Thymus (tissue), 11 donors: ENCODE measurements around the gene AFF3. TPM values are rescaled to one million over a fixed set of nuclear protein-coding genes. Genes with fewer than 3 reads are reported as not detected.
A peak's percentile ranks its signal among the peaks of the same experiment; 100 is the strongest.

ENCODE experiments used
- DNase-seq, 9 donors: peaks; one replicate each; pipeline ENCODE4 v3.0.0-alpha.2; 2013; ENCODE audit warnings: low spot score in 9 of 9, low read depth in 6 of 9, missing footprints in 1 of 9
- H3K27ac ChIP-seq, 2 donors: one replicate each; pipeline ENCODE4 v1.5.1; 2013; ENCODE audit warnings: control low read depth in 1 of 2, low read depth in 1 of 2, low read length in 1 of 2, mild to moderate bottlenecking in 1 of 2, moderate library complexity in 1 of 2
- H3K27me3 ChIP-seq, 2 donors: one replicate each; pipeline ENCODE4 v1.5.1; 2013; ENCODE audit warnings: low read length in 1 of 2; ENCODE audit not compliant: control insufficient read depth in 2 of 2, insufficient read depth in 1 of 2
- H3K36me3 ChIP-seq, 2 donors: one replicate each; pipeline ENCODE4 v1.5.1; 2013; ENCODE audit warnings: low read length in 1 of 2, mild to moderate bottlenecking in 1 of 2, moderate library complexity in 1 of 2; ENCODE audit not compliant: control insufficient read depth in 2 of 2, insufficient read depth in 2 of 2
- H3K4me1 ChIP-seq, 2 donors: one replicate each; pipeline ENCODE4 v1.5.1; 2013; ENCODE audit warnings: low read length in 2 of 2; ENCODE audit not compliant: control insufficient read depth in 2 of 2, insufficient read depth in 2 of 2
- H3K4me3 ChIP-seq, 2 donors: one replicate each; pipeline ENCODE4 v1.5.1; 2013; ENCODE audit warnings: low read length in 2 of 2, control low read depth in 1 of 2, mild to moderate bottlenecking in 1 of 2
- H3K9me3 ChIP-seq, 2 donors: one replicate each; pipeline ENCODE4 v1.5.1; 2013; ENCODE audit warnings: low read length in 1 of 2, mild to moderate bottlenecking in 1 of 2; ENCODE audit not compliant: control insufficient read depth in 2 of 2, insufficient read depth in 1 of 2
- WGBS: extraction: QIAGEN DNeasy Blood & Tissue Kit; methylation state at CpG from one replicate; pipeline ENCODE4 v1.1.7; 2013; 5-methylcytosine and 5-hydroxymethylcytosine counted together
- polyA plus RNA-seq: library from polyadenylated mRNA; stranded (reverse); fragments of 200-250 nt; gene quantifications from one replicate; pipeline ENCODE4 v1.2.3, GENCODE V29; 2013
- total RNA-seq: library from RNA; stranded (reverse); fragments of 120-200 nt; gene quantifications from one replicate; pipeline ENCODE4 v1.2.4, GENCODE V29; 2013
- donor health status: healthy.

The AFF3 gene
- total and polyA plus RNA-seq, 2 donors, result 5.3 to 9.7 TPM

- peak in 2 of 9 donors; percentile 8 to 43 for DNase-seq
- WGBS, result 62% methylated on average over 11 of the region's 11 CpGs
- Histone ChIP-seq H3K36me3 (no peaks in the 10 kb centered on the region), H3K27ac (no peak overlapping the region), H3K9me3 (no peaks in the 10 kb centered on the region), H3K4me1 (peaks cover 0 to 22% of the 10 kb centered on the region in 2 donors), H3K4me3 (no peak overlapping the region), H3K27me3 (no peaks in the 10 kb centered on the region)
Observed at GRCh38 chr2:99867770-99868169, 274.6 kb downstream of the AFF3 start.

- H3K9me3 ChIP-seq, result no peaks in the 10 kb centered on the region
- no peak for DNase-seq
- H3K4me1 ChIP-seq, result peaks cover 3 to 30% of the 10 kb centered on the region in 2 donors
- H3K27ac ChIP-seq, result no peak overlapping the region
- H3K27me3 ChIP-seq, result no peaks in the 10 kb centered on the region
- H3K4me3 ChIP-seq, result no peak overlapping the region
- WGBS, result 87% methylated on average over 9 of the region's 9 CpGs
- no peaks in the 10 kb centered on the region for H3K36me3 ChIP-seq
Observed at GRCh38 chr2:99865818-99866676, 276.3 kb downstream of the AFF3 start.

GRCh38 chr2:99864561-99865553 is 277.5 kb downstream of the AFF3 start:
- no peak for DNase-seq

GRCh38 chr2:99863903-99864270 is 278.5 kb downstream of the AFF3 start:
- H3K36me3 ChIP-seq, result no peaks in the 10 kb centered on the region
- H3K4me3 ChIP-seq, result no peak overlapping the region
- no peaks in the 10 kb centered on the region for H3K9me3 ChIP-seq
- 78% methylated on average over 2 of the region's 2 CpGs for WGBS
- H3K27ac ChIP-seq, result no peak overlapping the region
- no peaks in the 10 kb centered on the region for H3K27me3 ChIP-seq
- peaks cover 3 to 22% of the 10 kb centered on the region in 2 donors for H3K4me1 ChIP-seq
- DNase-seq, result no peak

More at GRCh38 chr2:99864561-99865553, 277.5 kb downstream of the AFF3 start:
- H3K4me1 ChIP-seq, result peaks cover 3 to 28% of the 10 kb centered on the region in 2 donors
- no peak overlapping the region for H3K4me3 ChIP-seq
- H3K27ac ChIP-seq, result no peak overlapping the region
- no peaks in the 10 kb centered on the region for H3K36me3 ChIP-seq
- 91% methylated on average over 10 of the region's 10 CpGs for WGBS
- no peaks in the 10 kb centered on the region for H3K9me3 ChIP-seq
- H3K27me3 ChIP-seq, result no peaks in the 10 kb centered on the region

- Histone ChIP-seq H3K4me3 (no peak overlapping the region), H3K9me3 (no peaks in the 10 kb centered on the region), H3K4me1 (peaks cover 3 to 17% of the 10 kb centered on the region in 2 donors), H3K36me3 (no peaks in the 10 kb centered on the region), H3K27me3 (no peaks in the 10 kb centered on the region), H3K27ac (no peak overlapping the region)
- DNase-seq, result no peak
- WGBS, result 98% methylated on average over 4 of the region's 4 CpGs
Observed at GRCh38 chr2:99863236-99863902, 279.0 kb downstream of the AFF3 start.

GRCh38 chr2:99862566-99862965 is 279.8 kb downstream of the AFF3 start:
- Histone ChIP-seq H3K27me3 (no peaks in the 10 kb centered on the region), H3K9me3 (no peaks in the 10 kb centered on the region), H3K4me1 (peaks cover 3 to 12% of the 10 kb centered on the region in 2 donors), H3K4me3 (no peak overlapping the region), H3K27ac (no peak overlapping the region), H3K36me3 (no peaks in the 10 kb centered on the region)
- DNase-seq, result no peak
- 20% methylated on average over 3 of the region's 3 CpGs for WGBS

- no peaks in the 10 kb centered on the region for H3K36me3 ChIP-seq
- WGBS, result 24% methylated on average over 2 of the region's 2 CpGs
Observed at GRCh38 chr2:99861376-99861760, 281.0 kb downstream of the AFF3 start.

GRCh38 chr2:99860720-99861375 is 281.5 kb downstream of the AFF3 start:
- Histone ChIP-seq H3K4me1 (peaks cover 3 to 11% of the 10 kb centered on the region in 2 donors), H3K27me3 (no peaks in the 10 kb centered on the region), H3K4me3 (no peak overlapping the region), H3K9me3 (no peaks in the 10 kb centered on the region), H3K27ac (no peak overlapping the region), H3K36me3 (no peaks in the 10 kb centered on the region)
- 95% methylated on average over 4 of the region's 4 CpGs for WGBS
- DNase-seq, result no peak

More at GRCh38 chr2:99861376-99861760, 281.0 kb downstream of the AFF3 start:
- DNase-seq, result peak in 1 of 9 donors; percentile 43
- no peaks in the 10 kb centered on the region for H3K27me3 ChIP-seq
- no peak overlapping the region for H3K4me3 ChIP-seq
- H3K4me1 ChIP-seq, result peaks cover 3 to 11% of the 10 kb centered on the region in 2 donors
- H3K9me3 ChIP-seq, result no peaks in the 10 kb centered on the region
- no peak overlapping the region for H3K27ac ChIP-seq
